NOMO-1 treated with dmso at 0.1 percent for 144 hours (cell line): Measurements from ENCODE around the gene ZFYVE1.
"Not testable (repeated sequence)": the region's sequence is repeated elsewhere in the genome, so short reads cannot be mapped to it uniquely, and the experiment has no call there.

Experiments used
- DNase-seq: peaks from one replicate; lab custom pipeline; 2025; ENCODE audit not compliant: unreplicated experiment; lab: John Stamatoyannopoulos, UW

Gene ZFYVE1

DNA sequence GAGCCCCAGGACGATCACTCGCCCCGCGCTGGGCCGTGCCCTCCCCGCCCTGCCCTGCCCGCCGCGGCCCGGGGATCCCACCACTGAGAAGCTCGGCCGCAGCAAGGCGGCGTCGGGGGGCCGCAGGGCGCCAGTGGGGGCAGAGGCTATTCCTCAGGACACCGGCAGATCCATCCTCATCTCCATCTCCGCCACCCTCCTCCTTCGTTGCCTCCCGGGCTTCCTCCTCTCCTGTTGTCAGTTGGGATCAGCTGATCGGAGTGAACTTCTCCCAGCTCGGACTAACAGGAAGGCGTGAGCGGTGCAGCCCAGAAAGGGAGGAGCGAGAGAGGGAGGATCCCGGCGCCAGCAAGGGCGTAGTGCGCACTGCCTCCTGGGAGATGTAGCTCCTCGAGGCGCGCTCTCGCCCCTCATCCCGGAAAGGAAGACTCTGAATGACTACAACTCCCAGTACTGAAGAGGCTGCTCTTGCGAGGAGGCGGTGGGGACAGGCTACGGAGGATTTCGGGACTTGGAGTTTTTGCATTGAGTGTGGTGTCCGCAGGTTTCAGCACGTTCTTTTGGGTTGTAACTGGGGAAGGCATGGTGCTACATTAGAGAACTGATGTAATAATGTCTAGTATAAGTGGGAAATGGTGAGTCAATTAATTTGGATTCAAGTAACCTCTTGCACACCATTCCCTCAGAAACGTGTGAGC, at the start of gene ZFYVE1:
Gene ZFYVE1, minus strand, starts transcription at position 262 of the 698 bp plus-strand sequence. CDS start 2,598 bp downstream, outside the sequence.
- peak; percentile 99 for DNase-seq

DNA sequence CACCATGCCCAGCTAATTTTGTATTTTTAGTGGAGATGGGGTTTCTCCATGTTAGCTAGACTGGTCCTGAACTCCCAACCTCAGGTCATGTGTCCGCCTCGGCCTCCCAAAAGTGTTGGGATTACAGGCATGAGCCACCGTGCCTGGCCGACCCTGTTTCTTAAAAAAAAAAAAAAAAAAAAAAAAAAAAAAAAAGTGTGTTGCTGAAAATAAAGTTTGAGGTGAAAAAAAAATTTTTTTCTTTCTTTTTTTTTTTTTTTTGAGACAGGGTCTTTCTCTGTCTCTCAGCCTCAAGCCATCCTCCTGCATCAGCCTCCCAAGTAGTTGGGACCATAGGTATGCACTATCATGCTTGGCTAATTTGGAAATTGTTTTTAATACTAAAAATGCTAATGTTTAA, 42.7 kb upstream of the ZFYVE1 start:
- DNase-seq: no peak

- DNase-seq: peak; percentile 43
Measured at GRCh38 chr14:73058922-73059673, 32.2 kb upstream of the ZFYVE1 start.

DNA sequence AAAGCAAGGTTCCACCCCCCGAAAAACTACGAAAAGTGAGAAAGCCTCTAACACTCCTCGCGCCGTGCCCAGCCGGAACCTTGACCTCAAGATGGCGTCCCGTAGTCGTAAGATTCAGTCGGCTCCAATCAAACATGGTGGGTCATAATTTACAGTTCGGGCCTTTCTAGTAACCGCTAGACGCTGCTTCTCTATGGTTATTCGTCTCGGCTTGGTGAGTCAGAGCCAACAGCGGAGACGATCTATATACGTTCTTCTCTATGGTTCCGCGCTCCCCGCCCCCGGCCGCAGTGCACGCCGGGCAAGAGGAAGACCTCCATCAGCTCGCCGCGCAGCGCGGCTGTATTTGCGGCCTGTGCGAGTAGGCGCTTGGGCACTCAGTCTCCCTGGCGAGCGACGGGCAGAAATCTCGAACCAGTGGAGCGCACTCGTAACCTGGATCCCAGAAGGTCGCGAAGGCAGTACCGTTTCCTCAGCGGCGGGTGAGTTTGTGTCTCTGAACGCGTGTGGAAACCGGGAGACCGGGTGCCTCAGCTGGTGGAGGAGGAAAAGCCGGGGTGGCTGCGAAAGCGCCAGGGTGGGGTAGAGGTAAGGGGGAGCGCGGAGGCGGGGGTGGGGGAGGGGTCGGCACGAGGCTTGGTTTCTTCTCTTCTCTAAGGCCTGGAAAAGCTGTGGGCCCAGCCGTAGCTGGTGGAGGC, 31.5 kb upstream of the ZFYVE1 start, which contains the start of gene RBM25:
Gene RBM25, plus strand, starts transcription at position 311 of the 698 bp plus-strand sequence. CDS start 13,108 bp downstream, outside the sequence.
- peak; percentile 97 for DNase-seq

DNA sequence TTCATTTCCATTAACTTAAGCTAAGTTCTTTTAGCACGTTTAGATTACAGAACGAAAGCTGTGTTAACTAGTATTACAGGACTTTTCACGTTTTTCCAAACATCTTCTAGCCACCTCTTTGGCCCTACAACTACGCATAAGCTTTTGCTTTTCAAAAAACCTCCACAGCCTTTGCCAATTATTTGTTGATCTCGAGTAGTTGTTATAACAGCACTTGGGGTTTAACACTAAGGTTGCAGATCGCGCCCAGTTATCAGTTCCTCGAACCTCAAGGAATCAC, 31.0 kb upstream of the ZFYVE1 start:
- DNase-seq: no peak

GRCh38 chr14:73055251-73055650, 28.3 kb upstream of the ZFYVE1 start:
- no peak for DNase-seq

GRCh38 chr14:73049428-73049827, 22.5 kb upstream of the ZFYVE1 start:
- no peak for DNase-seq

DNA sequence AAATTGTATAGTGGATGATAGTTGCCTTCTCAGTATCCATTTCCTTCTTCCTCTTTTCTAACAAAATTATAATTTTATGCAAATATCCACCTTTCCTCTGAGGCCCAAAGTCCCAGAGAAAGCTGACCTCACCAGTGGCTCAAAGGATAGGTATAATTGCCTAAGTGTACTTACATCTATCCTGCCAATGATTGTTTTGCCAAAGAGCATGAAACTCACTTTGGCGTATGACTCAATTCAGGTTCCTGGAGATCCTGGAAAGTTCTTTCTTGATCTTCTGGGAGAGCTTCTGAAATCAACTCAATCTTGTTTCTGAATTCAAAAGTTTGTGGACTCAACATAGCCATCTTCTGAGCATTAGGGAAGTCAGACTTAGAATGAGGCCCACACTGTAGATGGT, 20.9 kb upstream of the ZFYVE1 start:
- DNase-seq: no peak

GRCh38 chr14:73036706-73037450, 10.0 kb upstream of the ZFYVE1 start:
- not testable (repeated sequence) for DNase-seq

GRCh38 chr14:73027984-73028383, 1.1 kb upstream of the ZFYVE1 start:
- DNase-seq: no peak

DNA sequence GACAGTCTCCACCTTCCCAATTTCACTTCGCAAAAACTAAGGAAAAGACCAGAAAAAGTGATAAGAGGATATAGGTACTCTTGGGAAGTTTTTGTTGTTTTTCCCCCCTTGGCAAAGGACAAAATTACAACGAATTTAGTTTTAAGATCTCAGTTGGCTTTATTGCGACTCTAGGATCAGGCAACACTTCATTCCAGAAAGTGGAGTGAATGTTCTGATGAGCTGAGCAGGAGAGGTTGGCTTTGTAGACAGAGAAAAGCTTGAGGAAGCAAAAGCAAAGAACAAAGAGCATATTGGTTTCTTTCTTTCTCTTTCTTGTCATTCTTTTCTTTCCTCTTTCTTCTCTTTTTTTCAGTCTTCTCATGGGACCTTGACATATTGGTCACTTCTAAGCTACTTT, 640 bp upstream of the ZFYVE1 start:
- DNase-seq: no peak

DNA sequence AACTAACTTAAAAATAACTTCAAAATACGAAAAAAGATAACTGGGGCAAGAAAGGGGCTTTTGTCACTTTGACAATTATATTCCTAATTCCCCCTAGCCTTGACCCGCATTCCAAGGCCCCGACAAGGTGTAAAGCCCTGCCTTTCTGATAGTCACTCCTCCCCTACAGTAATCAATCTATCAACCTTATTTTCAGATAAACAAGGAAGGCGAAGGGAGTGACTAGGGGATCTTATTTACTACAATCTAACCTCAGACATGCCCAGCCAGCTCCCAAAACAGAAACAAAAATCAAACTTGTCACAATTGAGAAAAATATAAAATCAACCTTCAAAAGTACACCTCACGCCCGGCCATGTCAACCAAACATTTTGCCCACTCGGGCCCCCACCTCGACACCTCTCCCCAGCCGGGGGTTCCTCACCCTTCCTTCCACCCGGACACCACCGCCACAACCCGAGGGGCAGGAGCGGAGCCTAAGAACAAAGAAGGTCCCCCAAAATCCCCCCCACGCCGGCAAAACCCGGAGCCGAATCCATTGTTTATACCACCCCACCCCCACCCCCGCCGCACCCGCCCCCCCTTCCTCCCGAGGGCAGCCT, 562 bp downstream of the ZFYVE1 start:
- no peak for DNase-seq

- DNase-seq: no peak
Measured at GRCh38 chr14:73025544-73025943, 1.4 kb downstream of the ZFYVE1 start.

- no peak for DNase-seq
Measured at GRCh38 chr14:73022051-73022450, 4.9 kb downstream of the ZFYVE1 start.

GRCh38 chr14:73016011-73016410, 10.9 kb downstream of the ZFYVE1 start:
- DNase-seq: not testable (repeated sequence)

DNA sequence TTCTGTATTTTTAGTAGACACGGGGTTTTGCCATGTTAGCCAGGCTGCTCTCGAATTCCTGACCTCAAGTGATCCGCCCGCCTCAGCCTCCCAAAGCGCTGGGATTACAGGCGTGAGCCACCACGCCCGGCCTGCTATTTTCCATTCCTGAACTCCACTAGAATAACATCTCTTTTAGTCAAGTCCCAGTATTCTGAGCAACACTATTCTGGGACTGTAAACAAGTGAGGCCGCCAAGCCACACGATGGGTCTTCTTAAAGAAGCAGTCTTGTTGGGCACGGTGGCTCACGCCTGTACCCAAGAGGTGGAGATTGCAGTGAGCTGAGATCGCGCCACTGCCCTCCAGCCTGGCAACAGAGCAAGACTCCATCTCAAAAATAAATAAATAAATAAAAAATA, 11.4 kb downstream of the ZFYVE1 start:
- not testable (repeated sequence) for DNase-seq

DNA sequence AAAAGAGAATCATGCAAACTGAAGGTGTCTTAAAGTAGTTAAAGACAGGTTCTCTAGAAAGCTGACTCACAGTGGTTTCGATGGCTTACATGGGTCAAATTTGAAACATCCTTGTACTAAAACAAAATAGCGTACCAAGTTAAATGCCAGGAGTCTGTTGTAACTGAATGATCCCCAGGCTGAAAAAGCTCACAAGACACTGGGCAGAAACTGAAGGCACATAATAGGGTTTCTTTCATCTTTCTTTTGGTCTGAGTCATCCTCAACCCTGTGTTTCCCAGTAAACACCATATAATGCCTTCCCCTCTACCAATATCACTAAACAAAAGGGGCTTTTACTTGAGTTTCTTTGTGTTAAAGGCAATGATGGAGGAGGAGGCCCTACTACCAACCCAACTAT, 12.8 kb downstream of the ZFYVE1 start:
- DNase-seq: no peak

- not testable (repeated sequence) for DNase-seq
Measured at GRCh38 chr14:73011189-73011588, 15.7 kb downstream of the ZFYVE1 start.

DNA sequence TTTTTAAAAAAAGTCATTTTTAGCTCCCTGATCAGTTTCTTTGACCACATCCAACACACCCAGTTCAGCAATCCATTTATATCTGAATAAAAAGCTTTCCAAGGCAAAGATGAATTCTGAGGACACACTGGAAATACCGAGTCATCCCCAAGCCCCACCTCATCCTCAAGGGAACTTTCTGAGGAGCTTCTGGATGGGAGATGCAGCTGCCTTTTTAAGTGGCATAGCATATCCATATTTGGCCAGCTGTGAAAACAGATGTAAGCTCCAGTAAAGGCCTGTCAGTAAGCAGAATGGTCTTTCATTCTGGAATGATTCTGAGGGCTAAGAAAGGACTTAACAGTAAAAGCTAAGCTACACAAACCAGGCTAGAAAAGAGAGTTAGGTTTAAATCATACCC, 18.4 kb downstream of the ZFYVE1 start:
- DNase-seq: no peak

- DNase-seq: no peak
Measured at GRCh38 chr14:73007835-73008234, 19.1 kb downstream of the ZFYVE1 start.

GRCh38 chr14:73004641-73005040, 22.3 kb downstream of the ZFYVE1 start:
- not testable (repeated sequence) for DNase-seq
